ENCODE data around the gene NEDD9. TPM values are rescaled to one million over a fixed set of nuclear protein-coding genes. Genes with fewer than 3 reads are reported as not detected.

The NEDD9 gene
- polyA plus RNA-seq, 3 donors: 65.9 to 75.7 (median 67.6) TPM

DNA sequence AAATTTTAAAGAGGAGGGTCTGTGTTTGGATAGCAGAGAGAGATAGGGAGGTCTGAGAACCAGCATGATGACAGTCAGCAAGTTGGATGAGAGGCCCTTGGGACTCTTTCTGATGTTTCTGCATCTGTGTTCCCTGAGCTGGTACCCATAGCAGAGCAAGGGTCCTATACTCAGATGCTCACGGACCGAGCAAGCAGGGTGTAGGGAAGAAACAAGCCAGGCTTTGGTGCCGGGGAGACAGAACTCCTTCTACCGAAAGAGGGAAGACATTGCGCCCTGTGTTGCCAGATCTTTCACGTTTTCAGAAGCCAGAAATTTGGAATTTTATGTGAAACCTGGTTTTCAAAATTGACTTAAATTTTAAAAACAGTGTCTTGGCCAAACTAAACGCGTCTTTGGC lies 34.6 kb downstream of the NEDD9 start:
- DNase-seq (ENCODE audit: extremely low read depth in 1 of 11, low read depth in 9 of 11, low spot score in 4 of 11): no peak

GRCh38 chr6:11197175-11197536 lies 35.3 kb downstream of the NEDD9 start:
- DNase-seq (ENCODE audit: extremely low read depth in 1 of 11, low read depth in 9 of 11, low spot score in 4 of 11): peak in 1 of 11 donors; percentile 69

- no peak for DNase-seq (ENCODE audit: extremely low read depth in 1 of 11, low read depth in 9 of 11, low spot score in 4 of 11)
Observed at GRCh38 chr6:11196511-11197174, 35.8 kb downstream of the NEDD9 start.

DNA sequence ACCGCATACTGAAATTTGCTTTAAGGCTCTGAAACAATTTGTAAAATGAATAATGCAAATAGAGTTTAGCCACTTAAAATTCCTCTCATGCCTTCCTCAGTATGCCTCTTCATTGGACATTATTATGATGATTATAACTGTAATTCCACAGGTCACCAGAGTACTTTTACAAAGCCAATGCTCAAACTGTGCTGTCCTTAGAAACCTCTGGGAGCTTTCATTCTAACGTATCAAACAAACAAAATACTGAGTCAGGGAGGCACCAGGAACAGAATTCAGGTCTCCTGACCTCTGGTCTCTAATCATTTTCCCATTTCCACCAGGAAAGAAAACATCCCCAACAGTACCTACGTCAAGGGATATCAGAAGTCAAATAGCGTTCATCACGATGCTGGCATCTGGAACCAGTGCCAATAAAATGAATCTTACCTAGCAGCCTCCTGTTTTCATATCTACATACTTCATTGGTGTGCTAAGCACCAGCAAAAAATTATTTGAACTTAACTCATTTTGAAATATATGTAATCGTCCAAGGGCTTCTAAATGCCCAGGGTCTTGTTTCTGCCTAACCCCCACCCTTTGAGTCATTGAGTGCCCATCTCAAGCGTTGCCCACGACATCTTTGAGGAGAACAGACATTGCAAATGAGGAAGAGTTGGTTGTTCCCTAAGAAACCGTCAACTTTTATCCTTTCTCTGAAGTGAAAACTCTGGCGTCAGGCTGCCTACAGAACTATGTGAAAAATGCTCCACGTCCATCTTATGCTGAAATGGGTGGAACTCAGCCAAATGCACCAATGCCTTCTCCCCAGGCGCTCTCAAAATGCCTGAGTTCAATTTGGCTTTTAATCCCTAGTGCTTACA lies 37.9 kb downstream of the NEDD9 start:
- no peak for DNase-seq (ENCODE audit: extremely low read depth in 1 of 11, low read depth in 9 of 11, low spot score in 4 of 11)

DNA sequence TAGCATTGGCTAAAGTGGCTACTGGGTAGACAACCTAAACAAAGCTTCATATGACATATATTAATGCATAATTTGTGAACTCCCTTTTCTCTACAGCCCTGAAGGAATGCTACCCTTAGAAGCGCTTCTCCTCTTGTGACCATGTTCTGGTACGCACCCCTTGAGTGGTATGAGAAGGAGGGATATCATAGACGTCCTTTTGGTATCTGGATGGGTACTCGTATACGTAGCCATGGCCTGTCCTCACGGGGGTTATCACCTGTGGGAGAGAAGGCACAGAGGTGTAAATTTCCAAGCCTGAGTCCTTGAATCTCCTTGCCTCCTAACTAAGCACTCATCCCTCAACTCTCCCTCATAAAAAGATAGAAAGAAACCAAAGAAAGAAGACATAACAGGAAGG lies 39.0 kb downstream of the NEDD9 start:
- DNase-seq (ENCODE audit: extremely low read depth in 1 of 11, low read depth in 9 of 11, low spot score in 4 of 11): no peak

GRCh38 chr6:11192167-11192566 lies 40.3 kb downstream of the NEDD9 start:
- no peak for DNase-seq (ENCODE audit: extremely low read depth in 1 of 11, low read depth in 9 of 11, low spot score in 4 of 11)

DNA sequence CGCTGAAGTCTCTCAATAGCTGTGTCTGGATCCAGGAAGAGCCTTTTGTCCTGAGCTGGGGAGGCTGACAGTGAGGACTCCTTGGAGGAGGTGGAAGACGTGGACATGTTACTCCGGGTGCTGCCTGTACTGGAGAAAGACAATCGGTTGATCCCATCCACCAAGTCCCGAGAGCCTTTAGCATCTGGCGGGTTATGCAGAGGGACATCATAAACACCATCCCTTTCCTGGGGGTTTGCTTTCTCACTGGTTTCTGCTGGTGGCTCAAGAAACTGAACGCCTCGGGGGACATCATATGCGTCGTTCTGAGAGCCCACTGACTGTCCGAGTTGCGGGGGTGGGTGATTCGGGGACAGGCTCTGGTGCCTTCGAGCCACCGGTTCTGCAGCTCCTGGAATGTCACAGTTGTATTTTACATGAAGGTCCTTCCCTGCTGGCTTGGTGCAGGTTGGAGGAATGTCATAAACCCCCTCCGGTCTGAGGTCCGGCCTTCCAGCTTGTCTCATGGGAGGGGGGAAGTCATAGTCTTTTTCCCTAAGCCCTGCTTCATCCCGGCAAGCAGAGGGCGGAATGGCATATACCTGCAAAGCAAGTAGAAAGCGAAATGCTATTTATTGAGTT lies 41.7 kb downstream of the NEDD9 start:
- no peak for DNase-seq (ENCODE audit: extremely low read depth in 1 of 11, low read depth in 9 of 11, low spot score in 4 of 11)

DNA sequence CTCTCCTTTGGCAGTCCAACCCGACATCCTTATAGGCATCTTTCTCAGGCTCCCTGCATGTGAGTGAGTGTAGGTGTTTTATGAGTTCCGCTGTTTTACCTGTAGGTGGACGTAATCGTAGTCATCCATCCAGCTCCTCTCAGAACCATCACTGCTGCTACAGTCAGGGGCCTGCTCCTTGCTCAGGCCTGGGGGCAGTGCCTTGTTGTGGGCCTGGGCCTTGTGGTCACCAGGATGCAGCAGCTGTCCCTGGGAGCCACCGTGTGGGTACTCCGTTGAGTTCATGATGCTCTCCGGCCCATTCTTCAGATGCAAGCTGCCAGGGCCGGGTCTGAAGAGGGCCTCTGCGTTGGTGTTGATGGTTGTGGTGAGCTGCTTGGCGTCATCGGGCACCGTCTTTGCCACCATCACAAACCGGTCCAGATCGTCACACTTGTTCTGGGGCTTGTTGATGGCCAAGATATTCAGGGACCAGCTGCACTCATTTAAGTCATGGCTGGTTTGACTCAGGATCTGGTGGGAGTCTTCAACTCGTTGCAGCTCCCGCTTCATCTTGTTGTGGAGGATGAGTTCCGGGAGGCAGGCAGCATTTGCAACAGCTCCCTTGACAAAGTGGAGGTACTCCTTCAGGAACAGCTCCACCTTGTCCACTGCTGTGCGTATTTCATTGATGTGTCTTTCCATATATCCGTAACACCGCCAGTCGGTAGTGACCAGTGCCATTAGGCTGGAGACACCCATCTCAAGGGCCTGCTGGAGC lies 42.4 kb downstream of the NEDD9 start:
- DNase-seq (ENCODE audit: extremely low read depth in 1 of 11, low read depth in 9 of 11, low spot score in 4 of 11): no peak

GRCh38 chr6:11188161-11188915 lies 44.1 kb downstream of the NEDD9 start:
- no peak for DNase-seq (ENCODE audit: extremely low read depth in 1 of 11, low read depth in 9 of 11, low spot score in 4 of 11)

- no peak for DNase-seq (ENCODE audit: extremely low read depth in 1 of 11, low read depth in 9 of 11, low spot score in 4 of 11)
Observed at GRCh38 chr6:11187301-11187700, 45.2 kb downstream of the NEDD9 start.

- no peak for DNase-seq (ENCODE audit: extremely low read depth in 1 of 11, low read depth in 9 of 11, low spot score in 4 of 11)
Observed at GRCh38 chr6:11185204-11185842, 47.1 kb downstream of the NEDD9 start.

- no peak for DNase-seq (ENCODE audit: extremely low read depth in 1 of 11, low read depth in 9 of 11, low spot score in 4 of 11)
Observed at GRCh38 chr6:11183761-11184362, 48.6 kb downstream of the NEDD9 start.

DNA sequence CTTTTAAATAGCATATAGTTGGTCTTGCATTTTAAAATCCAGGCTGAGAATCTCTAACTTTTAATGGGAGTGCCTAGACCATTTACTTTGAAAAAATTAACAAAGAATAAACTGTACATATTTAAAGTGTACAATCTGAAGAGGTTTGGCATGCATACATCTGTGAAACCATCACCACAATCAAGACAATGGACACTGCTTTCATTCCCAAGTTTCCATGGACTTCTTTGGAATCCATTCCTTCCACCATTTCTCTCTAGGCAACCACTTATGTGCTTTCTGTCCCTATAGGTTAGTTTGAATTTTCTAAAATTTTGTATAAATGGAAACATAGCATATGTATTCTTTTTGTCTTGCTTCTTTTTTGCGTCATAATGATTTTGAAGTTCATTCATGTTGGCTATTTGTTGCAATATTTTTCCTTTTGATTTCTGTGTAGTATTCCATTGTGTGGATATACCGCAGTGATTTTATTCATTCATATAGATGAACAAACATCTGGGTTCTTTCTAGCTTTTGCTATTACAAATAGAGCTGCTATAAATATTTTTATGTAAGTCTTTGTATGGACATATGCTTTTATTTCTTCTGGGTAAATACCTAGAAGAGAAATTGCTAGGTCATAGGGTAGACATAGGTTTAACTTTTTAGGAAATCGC lies 50.9 kb downstream of the NEDD9 start:
- DNase-seq (ENCODE audit: extremely low read depth in 1 of 11, low read depth in 9 of 11, low spot score in 4 of 11): no peak

DNA sequence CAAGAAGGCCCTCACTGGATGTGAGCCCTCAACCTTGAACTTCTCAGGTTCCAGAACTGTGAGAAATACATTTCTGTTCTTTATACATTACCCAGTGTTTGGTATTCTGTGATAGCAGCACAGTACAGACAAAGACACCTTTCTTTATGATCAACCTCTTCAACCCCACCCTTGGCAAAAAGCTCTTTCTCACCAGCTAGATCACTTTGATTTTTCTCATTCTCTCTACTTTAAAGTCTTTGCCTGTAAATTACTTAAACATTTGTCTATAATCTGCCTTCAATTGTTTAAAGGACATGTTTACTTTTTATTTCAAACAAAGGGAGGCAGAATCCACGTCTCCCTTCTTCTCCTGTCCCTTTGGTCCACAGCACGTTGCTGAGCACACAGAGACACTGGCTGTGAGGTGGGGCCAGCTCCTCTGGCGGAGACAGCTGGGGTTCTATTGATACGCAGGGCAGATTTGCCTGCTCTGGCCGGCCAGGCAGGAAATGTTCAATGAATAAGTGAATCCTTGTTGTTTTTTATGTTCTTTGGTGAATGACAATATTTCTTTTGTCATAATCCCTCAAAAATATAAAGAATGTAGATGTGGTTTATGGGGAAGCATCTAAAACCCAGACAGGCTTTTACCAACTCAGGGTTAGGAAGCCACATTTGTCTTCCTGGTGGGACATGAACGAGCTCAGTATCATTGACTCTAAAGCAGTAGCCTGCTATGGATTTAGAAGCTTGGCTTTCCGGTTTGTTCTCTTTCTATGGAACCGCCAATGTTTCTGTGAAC lies 52.9 kb downstream of the NEDD9 start:
- DNase-seq (ENCODE audit: extremely low read depth in 1 of 11, low read depth in 9 of 11, low spot score in 4 of 11): no peak

DNA sequence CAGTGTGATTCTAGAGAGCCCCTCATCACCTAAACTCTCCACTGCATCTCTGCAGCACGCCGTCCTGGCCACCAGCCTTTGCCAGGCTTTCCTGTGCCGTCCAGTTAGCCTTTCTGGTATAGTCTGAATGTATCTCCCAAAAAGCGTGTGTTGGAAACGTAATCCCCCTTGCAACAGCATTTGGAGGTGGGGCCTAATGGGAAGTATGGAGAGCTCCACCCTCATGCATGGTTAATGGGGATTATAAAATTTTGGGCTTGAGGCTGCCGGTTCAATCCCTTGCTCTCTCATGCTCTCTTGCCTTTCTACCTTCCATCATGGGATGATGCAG lies 53.4 kb downstream of the NEDD9 start:
- DNase-seq (ENCODE audit: extremely low read depth in 1 of 11, low read depth in 9 of 11, low spot score in 4 of 11): no peak

- DNase-seq (ENCODE audit: extremely low read depth in 1 of 11, low read depth in 9 of 11, low spot score in 4 of 11): no peak
Observed at GRCh38 chr6:11177271-11177670, 55.2 kb downstream of the NEDD9 start.

- DNase-seq (ENCODE audit: extremely low read depth in 1 of 11, low read depth in 9 of 11, low spot score in 4 of 11): no peak
Observed at GRCh38 chr6:11174242-11174611, 58.2 kb downstream of the NEDD9 start.

Measured in renal cortex interstitium (tissue), 11 donors.